Glutamatergic neuron (in vitro differentiated cells): ENCODE measurements around the gene APOB. TPM values are rescaled to one million over a fixed set of nuclear protein-coding genes. Genes with fewer than 3 reads are reported as not detected.
"Not testable (repeated sequence)": the region's sequence is repeated elsewhere in the genome, so short reads cannot be mapped to it uniquely, and the experiment has no call there.

Experiments used
- DNase-seq: peaks from one replicate; pipeline ENCODE4 v3.0.0; 2022
- H3K27ac Mint-ChIP-seq: one replicate; pipeline ENCODE4 v1.8.0; 2020; ENCODE audit warnings: mild to moderate bottlenecking, mixed read lengths, inconsistent platforms; ENCODE audit not compliant: unreplicated experiment
- H3K27me3 Mint-ChIP-seq: one replicate; pipeline ENCODE4 v1.8.0; 2020; ENCODE audit warnings: mild to moderate bottlenecking, moderate library complexity, mixed read lengths, inconsistent platforms; ENCODE audit not compliant: unreplicated experiment
- H3K36me3 Mint-ChIP-seq: one replicate; pipeline ENCODE4 v1.8.0; 2020; ENCODE audit warnings: mild to moderate bottlenecking, mixed read lengths, inconsistent platforms; ENCODE audit not compliant: unreplicated experiment
- H3K4me1 Mint-ChIP-seq: one replicate; pipeline ENCODE4 v1.8.0; 2020; ENCODE audit warnings: mild to moderate bottlenecking, low read depth, mixed read lengths, inconsistent platforms; ENCODE audit not compliant: unreplicated experiment
- H3K4me3 Mint-ChIP-seq: one replicate; pipeline ENCODE4 v1.8.0; 2020; ENCODE audit warnings: mild to moderate bottlenecking, mixed read lengths, inconsistent platforms; ENCODE audit not compliant: unreplicated experiment
- H3K9me3 Mint-ChIP-seq: one replicate; pipeline ENCODE4 v1.8.0; 2020; ENCODE audit warnings: mild to moderate bottlenecking, moderate library complexity, mixed read lengths, inconsistent platforms; ENCODE audit not compliant: unreplicated experiment
- CTCF ChIP-seq: fragments of 200-600 bp; sonication (generic); IDR thresholded peaks from one replicate; pipeline ENCODE4 v1.5.0; 2021; ENCODE audit not compliant: partially characterized antibody, unreplicated experiment
- total RNA-seq: library from RNA; stranded (reverse); fragmentation: NEBNext Ultra II Directional; extraction: Animal tissue kit (Norgen Biotek cat#: 25700); gene quantifications from one replicate; pipeline ENCODE4 v1.2.1, GENCODE V29; 2021; ENCODE audit not compliant: unreplicated experiment

The APOB gene
- total RNA-seq, 1 donor from 2014 or later = not detected

GRCh38 chr2:21029519-21029918, 14.4 kb downstream of the APOB start:
- no peaks in the 10 kb centered on the region for H3K27me3 Mint-ChIP-seq
- no peaks in the 10 kb centered on the region for H3K36me3 Mint-ChIP-seq
- H3K27ac Mint-ChIP-seq = no peak overlapping the region
- DNase-seq = no peak
- no peaks in the 10 kb centered on the region for H3K4me1 Mint-ChIP-seq
- no peak for TF ChIP-seq CTCF
- H3K4me3 Mint-ChIP-seq = no peak overlapping the region
- no peaks in the 10 kb centered on the region for H3K9me3 Mint-ChIP-seq

- not testable (repeated sequence) for H3K36me3 Mint-ChIP-seq, H3K4me3 Mint-ChIP-seq, H3K27ac Mint-ChIP-seq, H3K27me3 Mint-ChIP-seq, H3K9me3 Mint-ChIP-seq, H3K4me1 Mint-ChIP-seq, DNase-seq
Observed at GRCh38 chr2:21028951-21029350, 14.9 kb downstream of the APOB start.

GRCh38 chr2:21028021-21028947, 15.6 kb downstream of the APOB start:
- Mint-ChIP-seq H3K27ac (no peak overlapping the region), H3K4me3 (no peak overlapping the region), H3K9me3 (no peaks in the 10 kb centered on the region), H3K4me1 (no peaks in the 10 kb centered on the region), H3K27me3 (no peaks in the 10 kb centered on the region), H3K36me3 (no peaks in the 10 kb centered on the region)
- no peak for DNase-seq
- TF ChIP-seq CTCF = no peak

- Mint-ChIP-seq H3K9me3 (no peaks in the 10 kb centered on the region), H3K4me1 (no peaks in the 10 kb centered on the region), H3K4me3 (no peak overlapping the region), H3K36me3 (no peaks in the 10 kb centered on the region), H3K27me3 (no peaks in the 10 kb centered on the region), H3K27ac (no peak overlapping the region)
- TF ChIP-seq CTCF = no peak
- no peak for DNase-seq
Observed at GRCh38 chr2:21026479-21027282, 17.2 kb downstream of the APOB start.

- TF ChIP-seq CTCF = no peak
- H3K4me1 Mint-ChIP-seq = no peaks in the 10 kb centered on the region
- H3K4me3 Mint-ChIP-seq = no peak overlapping the region
- no peak overlapping the region for H3K27ac Mint-ChIP-seq
- no peaks in the 10 kb centered on the region for H3K9me3 Mint-ChIP-seq
- H3K27me3 Mint-ChIP-seq = no peaks in the 10 kb centered on the region
- H3K36me3 Mint-ChIP-seq = no peaks in the 10 kb centered on the region
- DNase-seq = no peak
Observed at GRCh38 chr2:21025690-21026478, 18.0 kb downstream of the APOB start.
